ENCODE data around the gene CCL23.

Gene CCL23, protein sequence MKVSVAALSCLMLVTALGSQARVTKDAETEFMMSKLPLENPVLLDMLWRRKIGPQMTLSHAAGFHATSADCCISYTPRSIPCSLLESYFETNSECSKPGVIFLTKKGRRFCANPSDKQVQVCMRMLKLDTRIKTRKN

DNA sequence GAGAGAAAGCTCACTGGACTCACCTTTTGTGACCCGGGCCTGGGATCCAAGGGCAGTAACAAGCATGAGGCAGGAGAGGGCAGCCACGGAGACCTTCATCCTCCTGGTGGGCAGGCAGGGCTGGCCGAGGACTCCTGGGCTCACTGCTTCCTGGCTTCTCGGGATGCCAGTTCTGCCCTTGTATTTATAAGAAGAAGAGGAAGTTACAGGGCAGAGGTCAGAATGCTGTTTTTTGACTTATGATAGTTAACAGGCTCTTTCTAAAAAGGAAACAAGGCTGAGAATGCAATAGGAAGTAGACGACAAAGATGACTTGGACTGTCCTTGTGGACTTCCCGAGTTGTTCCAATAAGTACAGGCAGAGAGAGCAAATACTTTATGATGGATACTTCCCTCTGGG is at the start of gene CCL23:
Gene CCL23 (minus strand): TSS at position 174 of the 400 bp plus-strand sequence. CDS start 75 bp downstream, at position 99.
- TF ChIP-seq, protein P1, sequence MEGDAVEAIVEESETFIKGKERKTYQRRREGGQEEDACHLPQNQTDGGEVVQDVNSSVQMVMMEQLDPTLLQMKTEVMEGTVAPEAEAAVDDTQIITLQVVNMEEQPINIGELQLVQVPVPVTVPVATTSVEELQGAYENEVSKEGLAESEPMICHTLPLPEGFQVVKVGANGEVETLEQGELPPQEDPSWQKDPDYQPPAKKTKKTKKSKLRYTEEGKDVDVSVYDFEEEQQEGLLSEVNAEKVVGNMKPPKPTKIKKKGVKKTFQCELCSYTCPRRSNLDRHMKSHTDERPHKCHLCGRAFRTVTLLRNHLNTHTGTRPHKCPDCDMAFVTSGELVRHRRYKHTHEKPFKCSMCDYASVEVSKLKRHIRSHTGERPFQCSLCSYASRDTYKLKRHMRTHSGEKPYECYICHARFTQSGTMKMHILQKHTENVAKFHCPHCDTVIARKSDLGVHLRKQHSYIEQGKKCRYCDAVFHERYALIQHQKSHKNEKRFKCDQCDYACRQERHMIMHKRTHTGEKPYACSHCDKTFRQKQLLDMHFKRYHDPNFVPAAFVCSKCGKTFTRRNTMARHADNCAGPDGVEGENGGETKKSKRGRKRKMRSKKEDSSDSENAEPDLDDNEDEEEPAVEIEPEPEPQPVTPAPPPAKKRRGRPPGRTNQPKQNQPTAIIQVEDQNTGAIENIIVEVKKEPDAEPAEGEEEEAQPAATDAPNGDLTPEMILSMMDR (IDR thresholded peaks at IDR 0.05; ENCODE audit: low read depth, low read length, missing control alignments) = no peak
- DNase-seq (ENCODE audit: extremely low read depth, low read depth) = no peak
- H3K4me3 ChIP-seq (replicated peaks; ENCODE audit: low read depth, low read length) = no peak within 1 kb of the TSS

DNA sequence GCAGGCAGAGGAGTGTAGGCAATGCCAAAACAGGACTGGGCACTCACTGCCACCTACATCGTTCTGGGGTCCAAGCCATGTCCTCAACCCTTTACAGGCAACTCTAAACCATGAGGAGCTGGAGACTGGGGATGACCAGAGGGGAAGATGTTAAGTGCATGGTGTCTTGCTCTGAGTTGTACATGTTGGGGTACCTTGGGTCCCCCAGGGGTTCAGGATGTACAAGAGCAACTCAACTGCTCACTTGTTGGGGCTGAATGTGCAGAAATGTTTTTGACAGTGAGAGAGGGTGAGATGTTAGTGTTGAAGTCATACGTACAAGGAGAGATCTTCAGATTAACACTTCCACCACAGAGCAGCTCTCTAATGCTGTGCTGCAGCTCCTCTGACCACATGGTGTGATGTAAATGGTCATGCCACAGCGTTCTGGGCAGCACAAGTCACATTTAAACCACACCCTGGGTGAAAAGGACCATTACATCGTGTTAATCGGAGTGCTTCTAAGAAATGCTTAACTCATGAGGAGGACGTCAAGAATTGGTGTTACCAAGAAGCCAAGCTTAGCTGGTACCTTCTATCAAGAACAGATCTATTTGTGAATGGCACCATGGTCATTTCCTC is 48.7 kb upstream of the CCL23 start:
- TF ChIP-seq, protein P1 (IDR thresholded peaks at IDR 0.05; ENCODE audit: low read depth, low read length, missing control alignments) = no peak
- no peak for DNase-seq (ENCODE audit: extremely low read depth, low read depth)
- H3K4me3 ChIP-seq (replicated peaks; ENCODE audit: low read depth, low read length) = no peak overlapping the region

DNA sequence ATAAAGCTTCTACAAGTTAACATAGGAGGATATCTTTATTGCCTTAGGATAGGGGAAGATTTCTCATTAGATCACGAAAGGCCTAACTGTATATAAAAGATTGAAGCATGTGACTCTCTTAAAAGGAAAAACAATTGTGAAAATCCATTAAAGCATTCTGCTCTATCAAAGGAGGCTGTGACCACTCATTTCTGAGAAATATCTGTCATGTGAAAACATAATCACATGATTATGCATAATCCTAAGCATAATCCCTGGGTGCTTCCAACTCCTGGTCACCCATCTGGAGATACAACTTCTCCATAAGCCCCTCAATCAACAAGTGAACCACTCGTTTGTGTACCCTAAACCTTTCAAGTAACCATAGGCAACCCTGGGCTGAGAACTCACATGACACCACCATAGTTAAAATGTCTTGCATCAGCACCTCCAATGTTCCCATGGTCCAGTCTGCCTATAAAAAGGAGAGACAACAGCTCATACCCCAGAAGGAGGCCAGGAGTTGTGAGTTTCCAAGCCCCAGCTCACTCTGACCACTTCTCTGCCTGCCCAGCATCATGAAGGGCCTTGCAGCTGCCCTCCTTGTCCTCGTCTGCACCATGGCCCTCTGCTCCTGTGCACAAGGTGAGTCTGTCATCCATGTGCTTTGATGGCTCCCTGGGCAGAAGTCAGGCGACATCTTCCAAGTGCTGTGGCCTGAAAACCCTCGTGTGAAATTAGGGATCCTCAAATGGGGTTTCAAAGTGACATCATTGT is 46.2 kb upstream of the CCL23 start, which contains the start of gene CCL18:
Gene CCL18 (plus strand): TSS at position 487 of the 756 bp plus-strand sequence. CDS start 71 bp downstream, at position 558.
- TF ChIP-seq, protein P1 (IDR thresholded peaks at IDR 0.05; ENCODE audit: low read depth, low read length, missing control alignments) = no peak
- DNase-seq (ENCODE audit: extremely low read depth, low read depth) = no peak
- no peak within 1 kb of the TSS for H3K4me3 ChIP-seq (replicated peaks; ENCODE audit: low read depth, low read length)

DNA sequence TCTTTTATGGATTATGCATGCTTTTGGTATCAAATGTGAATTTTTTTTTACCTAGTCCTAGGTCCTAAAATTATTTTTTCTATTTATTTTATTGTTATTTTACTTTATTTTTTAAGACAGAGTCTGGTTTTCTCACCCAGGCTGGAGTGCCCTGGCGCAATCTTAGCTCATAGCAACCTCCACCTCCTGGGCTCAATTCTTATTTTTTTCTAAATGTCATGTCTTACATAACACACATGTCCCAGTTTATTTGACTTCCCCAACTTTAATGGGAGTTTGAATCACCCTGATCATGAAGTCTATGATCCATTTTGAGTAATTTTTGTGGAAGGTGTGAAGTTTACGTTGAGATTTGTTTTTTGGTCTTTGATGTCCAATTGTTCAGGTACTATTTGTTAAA is 43.0 kb upstream of the CCL23 start:
- TF ChIP-seq, protein P1 (IDR thresholded peaks at IDR 0.05; ENCODE audit: low read depth, low read length, missing control alignments) = no peak
- no peak for DNase-seq (ENCODE audit: extremely low read depth, low read depth)
- no peak overlapping the region for H3K4me3 ChIP-seq (replicated peaks; ENCODE audit: low read depth, low read length)

DNA sequence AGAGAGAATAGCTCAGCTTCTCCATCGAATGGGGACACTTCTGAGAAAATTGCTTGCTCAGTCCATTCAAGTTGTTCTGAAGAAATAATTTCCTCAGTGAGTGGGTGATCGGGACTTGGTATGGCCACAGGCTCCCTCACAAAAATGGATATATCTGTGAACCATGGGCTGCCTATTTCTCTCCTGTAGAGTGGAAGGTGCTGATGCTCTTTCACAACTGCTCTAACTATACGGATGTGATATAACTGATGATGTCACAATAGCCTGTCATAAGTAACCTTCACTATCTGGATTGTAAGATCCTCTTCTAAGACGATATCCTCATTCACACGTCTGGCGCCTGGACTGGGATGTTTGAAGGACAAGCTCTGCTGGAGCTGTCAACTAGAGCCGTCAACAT is 41.6 kb upstream of the CCL23 start:
- H3K4me3 ChIP-seq (replicated peaks; ENCODE audit: low read depth, low read length) = no peak overlapping the region
- no peak for DNase-seq (ENCODE audit: extremely low read depth, low read depth)
- TF ChIP-seq, protein P1 (IDR thresholded peaks at IDR 0.05; ENCODE audit: low read depth, low read length, missing control alignments) = no peak

DNA sequence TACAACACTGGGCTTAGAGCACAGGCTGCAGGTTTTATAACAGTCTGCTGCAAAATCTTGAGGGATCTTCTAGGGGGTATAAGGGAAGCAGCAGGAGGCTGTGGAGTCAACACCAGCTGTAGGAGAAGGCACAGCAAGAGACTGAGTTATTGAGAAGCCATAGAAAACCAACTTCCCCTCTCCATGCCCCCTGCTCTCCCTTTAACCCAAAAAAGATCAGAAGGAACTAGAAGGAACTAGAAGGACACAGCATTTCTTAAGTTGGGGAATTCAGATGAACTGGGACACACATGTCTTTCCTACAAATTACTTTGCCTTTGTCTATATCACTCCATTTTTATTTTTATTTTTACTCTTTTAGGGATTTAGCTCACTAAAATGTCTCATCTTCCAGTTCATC is 40.1 kb upstream of the CCL23 start:
- DNase-seq (ENCODE audit: extremely low read depth, low read depth) = no peak
- no peak overlapping the region for H3K4me3 ChIP-seq (replicated peaks; ENCODE audit: low read depth, low read length)
- TF ChIP-seq, protein P1 (IDR thresholded peaks at IDR 0.05; ENCODE audit: low read depth, low read length, missing control alignments) = no peak

Measured in HFF-Myc (cell line).